MCF 10A (cell line): ENCODE measurements around the gene DRGX. TPM values are rescaled to one million over a fixed set of nuclear protein-coding genes. Genes with fewer than 3 reads are reported as not detected.

Experiments used
- BruUV-seq: library from RNA; stranded (reverse); fragments of 400-500 nt; replicated peaks from 2 replicates; lab custom pipeline; 2021; lab: Mats Ljungman, UMichigan
- CTCF ChIA-PET: fragments of 300-600 bp; sonication (Branson Sonifier 250); formaldehyde crosslinking; extraction: SDS; loops from one replicate; lab custom pipeline; 2021; ENCODE audit warnings: antibody characterized with exemption, inconsistent platforms; lab: Yijun Ruan, JAX
- POLR2A ChIA-PET: fragments of 300-600, 350-650 bp; sonication (Branson Sonifier 250); formaldehyde crosslinking; extraction: SDS; loops from one replicate; lab custom pipeline; 2020; ENCODE audit warnings: antibody characterized with exemption, inconsistent platforms; lab: Yijun Ruan, JAX
- DNase-seq: peaks from one replicate; pipeline ENCODE4 v3.0.0-alpha.2; 2018; ENCODE audit not compliant: unreplicated experiment
- H3K27ac Mint-ChIP-seq: one replicate; pipeline ENCODE4 v1.8.0; 2022; ENCODE audit warnings: mild to moderate bottlenecking, low read depth, mixed read lengths; ENCODE audit not compliant: unreplicated experiment
- H3K27me3 Mint-ChIP-seq: one replicate; pipeline ENCODE4 v1.8.0; 2022; ENCODE audit warnings: mixed read lengths; ENCODE audit not compliant: insufficient read depth, unreplicated experiment
- H3K36me3 Mint-ChIP-seq: one replicate; pipeline ENCODE4 v1.8.0; 2022; ENCODE audit warnings: mild to moderate bottlenecking, moderate library complexity, mixed read lengths; ENCODE audit not compliant: insufficient read depth, unreplicated experiment
- H3K4me1 Mint-ChIP-seq: one replicate; pipeline ENCODE4 v1.8.0; 2022; ENCODE audit warnings: mixed read lengths; ENCODE audit not compliant: insufficient read depth, unreplicated experiment
- H3K4me3 Mint-ChIP-seq: one replicate; pipeline ENCODE4 v1.8.0; 2022; ENCODE audit warnings: mild to moderate bottlenecking, moderate library complexity, mixed read lengths; ENCODE audit not compliant: unreplicated experiment
- H3K9me3 Mint-ChIP-seq: one replicate; pipeline ENCODE4 v1.8.0; 2022; ENCODE audit warnings: mixed read lengths; ENCODE audit not compliant: unreplicated experiment
- intact Hi-C: fragments of 100-400 bp; cut with micrococcal nuclease; formaldehyde crosslinking; loops from 2 replicates; pipeline ENCODE4 v1.14.1; 2022
- total RNA-seq: library from RNA; stranded (reverse); gene quantifications from 2 replicates; pipeline ENCODE4 v1.2.3, GENCODE V29; 2022
- TF ChIP-seq, protein P1 (sequence below): fragments of 200-600 bp; IDR thresholded peaks from one replicate; pipeline ENCODE4 v1.8.0; 2022; ENCODE audit warnings: antibody characterized with exemption, mild to moderate bottlenecking; ENCODE audit not compliant: unreplicated experiment

The DRGX gene
- total RNA-seq, 1 experiment from 2014 or later = not detected

- BruUV-seq = no TSS peak
- ChIA-PET POLR2A (no interaction called here), CTCF (interaction anchor here (0.6 kb wide), 1 partner anchor 113 kb away, joined by 3 read pairs; no protein-coding TSS in a partner anchor)
- Mint-ChIP-seq H3K9me3 (no peaks in the 10 kb centered on the region), H3K36me3 (no peaks in the 10 kb centered on the region), H3K27ac (no peak overlapping the region), H3K4me3 (no peak overlapping the region), H3K27me3 (peaks cover 14% of the 10 kb centered on the region), H3K4me1 (no peaks in the 10 kb centered on the region)
- TF ChIP-seq, protein P1, sequence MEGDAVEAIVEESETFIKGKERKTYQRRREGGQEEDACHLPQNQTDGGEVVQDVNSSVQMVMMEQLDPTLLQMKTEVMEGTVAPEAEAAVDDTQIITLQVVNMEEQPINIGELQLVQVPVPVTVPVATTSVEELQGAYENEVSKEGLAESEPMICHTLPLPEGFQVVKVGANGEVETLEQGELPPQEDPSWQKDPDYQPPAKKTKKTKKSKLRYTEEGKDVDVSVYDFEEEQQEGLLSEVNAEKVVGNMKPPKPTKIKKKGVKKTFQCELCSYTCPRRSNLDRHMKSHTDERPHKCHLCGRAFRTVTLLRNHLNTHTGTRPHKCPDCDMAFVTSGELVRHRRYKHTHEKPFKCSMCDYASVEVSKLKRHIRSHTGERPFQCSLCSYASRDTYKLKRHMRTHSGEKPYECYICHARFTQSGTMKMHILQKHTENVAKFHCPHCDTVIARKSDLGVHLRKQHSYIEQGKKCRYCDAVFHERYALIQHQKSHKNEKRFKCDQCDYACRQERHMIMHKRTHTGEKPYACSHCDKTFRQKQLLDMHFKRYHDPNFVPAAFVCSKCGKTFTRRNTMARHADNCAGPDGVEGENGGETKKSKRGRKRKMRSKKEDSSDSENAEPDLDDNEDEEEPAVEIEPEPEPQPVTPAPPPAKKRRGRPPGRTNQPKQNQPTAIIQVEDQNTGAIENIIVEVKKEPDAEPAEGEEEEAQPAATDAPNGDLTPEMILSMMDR = no peak
- no peak for DNase-seq
- intact Hi-C loops = no loop called here
Measured at GRCh38 chr10:49350846-49351532, 44.9 kb downstream of the DRGX start.

GRCh38 chr10:49350138-49350537 lies 45.8 kb downstream of the DRGX start:
- Mint-ChIP-seq H3K4me1 (no peaks in the 10 kb centered on the region), H3K27me3 (peaks cover 22% of the 10 kb centered on the region)

GRCh38 chr10:49349390-49349789 lies 46.5 kb downstream of the DRGX start:
- no peak overlapping the region for H3K27ac Mint-ChIP-seq
- CTCF ChIA-PET = no interaction called here
- no peak overlapping the region for H3K4me3 Mint-ChIP-seq
- intact Hi-C loops = no loop called here
- TF ChIP-seq, protein P1 = no peak
- no peaks in the 10 kb centered on the region for H3K9me3 Mint-ChIP-seq
- no peak for DNase-seq
- no TSS peak for BruUV-seq
- peaks cover 30% of the 10 kb centered on the region for H3K27me3 Mint-ChIP-seq
- POLR2A ChIA-PET = no interaction called here
- no peaks in the 10 kb centered on the region for H3K36me3 Mint-ChIP-seq
- no peaks in the 10 kb centered on the region for H3K4me1 Mint-ChIP-seq

More at GRCh38 chr10:49350138-49350537, 45.8 kb downstream of the DRGX start:
- BruUV-seq = no TSS peak
- DNase-seq = no peak
- intact Hi-C loops = no loop called here
- H3K9me3 Mint-ChIP-seq = no peaks in the 10 kb centered on the region
- CTCF ChIA-PET = interaction anchor here (0.8 kb wide), 1 partner anchor 65 kb away, joined by 3 read pairs; no protein-coding TSS in a partner anchor
- TF ChIP-seq, protein P1 = no peak
- no peaks in the 10 kb centered on the region for H3K36me3 Mint-ChIP-seq
- H3K27ac Mint-ChIP-seq = no peak overlapping the region
- POLR2A ChIA-PET = interaction anchor here (0.6 kb wide), 1 partner anchor 12 kb away, joined by 3 read pairs; no protein-coding TSS in a partner anchor
- H3K4me3 Mint-ChIP-seq = no peak overlapping the region

DNA sequence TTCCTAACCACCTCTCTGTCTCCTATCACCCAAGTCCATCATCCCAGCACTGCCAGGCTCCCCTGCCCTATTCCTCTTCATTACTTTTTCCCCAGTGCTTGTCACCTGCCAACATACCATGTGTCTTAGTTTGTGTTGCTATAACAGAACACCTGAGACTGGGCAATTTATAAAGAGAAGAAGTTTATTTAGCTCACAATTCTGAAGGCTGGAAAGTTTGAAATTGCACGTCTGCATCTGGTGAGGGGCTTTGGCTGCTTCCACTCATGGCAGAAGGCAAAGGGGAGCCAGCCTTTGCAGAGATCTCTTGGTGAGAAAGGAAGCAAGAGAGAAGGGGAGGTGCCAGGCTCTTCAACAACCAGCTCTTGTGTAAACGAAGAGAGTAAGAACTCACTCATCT lies 47.3 kb downstream of the DRGX start:
- H3K27ac Mint-ChIP-seq = no peak overlapping the region
- H3K36me3 Mint-ChIP-seq = no peaks in the 10 kb centered on the region
- BruUV-seq = no TSS peak
- CTCF ChIA-PET = no interaction called here
- H3K27me3 Mint-ChIP-seq = peaks cover 38% of the 10 kb centered on the region
- intact Hi-C loops = no loop called here
- TF ChIP-seq, protein P1 = no peak
- H3K4me3 Mint-ChIP-seq = no peak overlapping the region
- POLR2A ChIA-PET = interaction anchor here (0.7 kb wide), 1 partner anchor 90 kb away, joined by 3 read pairs; no protein-coding TSS in a partner anchor
- H3K4me1 Mint-ChIP-seq = no peaks in the 10 kb centered on the region
- H3K9me3 Mint-ChIP-seq = no peaks in the 10 kb centered on the region
- no peak for DNase-seq
